HG02759 (cell line): Measurements from ENCODE around the gene PARD3B.

Experiments used
- ATAC-seq: cut with Tn5 transposase; IDR thresholded peaks from one replicate; pipeline ENCODE4 v1.9.1; 2021; ENCODE audit warnings: mild to moderate bottlenecking, moderate library complexity; ENCODE audit not compliant: unreplicated experiment

PARD3B gene

DNA sequence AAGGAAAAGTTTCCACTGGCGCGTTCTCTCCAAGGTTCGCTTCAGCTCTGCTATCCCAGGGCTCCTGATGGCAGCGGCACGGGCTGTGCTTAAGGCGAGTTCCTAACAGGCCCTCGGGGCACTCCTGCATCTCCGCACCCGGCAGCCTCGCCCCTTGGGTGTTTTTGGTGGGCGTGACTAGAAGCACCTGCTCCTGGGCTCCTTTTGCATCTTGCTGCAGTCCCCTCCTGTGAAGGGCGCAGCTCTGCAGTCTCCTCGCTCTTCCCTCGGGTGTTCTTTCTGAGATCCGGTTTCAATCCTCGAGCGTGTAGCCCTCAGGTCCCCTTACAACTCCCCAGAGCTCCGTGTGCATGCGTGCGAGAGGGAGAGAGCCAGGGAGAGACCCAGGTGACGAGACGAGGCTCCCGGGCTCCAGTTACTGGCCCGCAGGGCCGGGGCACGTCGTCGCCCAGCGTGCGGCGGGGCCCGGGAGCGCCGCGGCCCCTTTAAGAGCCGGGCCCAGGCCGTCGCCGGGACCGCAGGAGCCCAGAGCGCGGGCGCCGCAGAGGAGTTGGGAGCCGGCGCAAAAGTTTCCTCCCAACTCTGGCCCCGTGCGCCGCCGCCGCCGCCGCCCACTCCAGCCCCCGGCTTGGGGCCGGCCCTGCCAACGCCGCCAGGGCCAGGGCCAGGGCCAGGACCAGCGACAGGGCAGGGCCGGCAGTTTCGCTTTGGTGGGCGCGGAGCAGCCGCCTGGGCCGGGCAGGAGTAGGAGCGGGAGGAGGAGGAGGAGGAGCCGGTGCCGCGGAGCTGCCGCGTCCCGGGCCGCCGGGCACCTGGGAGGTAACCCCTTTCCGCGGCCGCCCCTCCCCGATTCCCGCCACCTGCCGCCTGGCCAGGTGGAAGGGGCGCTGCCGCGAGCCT is at the start of gene PARD3B:
PARD3B (plus strand) TSS at position 515 of the 900 bp plus-strand sequence. CDS start 525 bp downstream, outside the sequence.
- peak; percentile 80 for ATAC-seq

- no peak for ATAC-seq
Observed at GRCh38 chr2:204496779-204497178, 48.5 kb upstream of the PARD3B start.

- ATAC-seq = no peak
Observed at GRCh38 chr2:204497855-204498254, 47.4 kb upstream of the PARD3B start.

DNA sequence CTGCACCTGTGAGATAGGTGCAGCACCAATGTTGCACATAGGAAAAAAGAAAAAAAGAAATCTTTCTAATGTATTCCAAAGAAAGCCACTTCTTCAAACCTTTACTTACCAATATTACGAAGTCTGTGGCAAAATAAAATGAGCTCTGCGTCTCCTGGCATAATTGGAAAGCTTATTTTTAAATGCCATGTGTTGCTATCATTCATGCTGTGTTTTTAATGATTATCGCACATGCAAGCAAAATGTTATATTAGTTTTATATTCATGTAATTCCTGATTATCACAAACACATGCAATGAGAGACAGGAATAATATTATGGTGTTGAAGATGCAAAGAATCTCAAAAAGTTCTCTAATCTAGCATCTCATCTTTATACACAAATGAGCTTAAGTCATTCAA is 47.0 kb upstream of the PARD3B start:
- ATAC-seq = no peak

- ATAC-seq = no peak
Observed at GRCh38 chr2:204503869-204504268, 41.4 kb upstream of the PARD3B start.

GRCh38 chr2:204504594-204504993 is 40.7 kb upstream of the PARD3B start:
- ATAC-seq = no peak

- ATAC-seq = no peak
Observed at GRCh38 chr2:204505488-204505887, 39.8 kb upstream of the PARD3B start.

DNA sequence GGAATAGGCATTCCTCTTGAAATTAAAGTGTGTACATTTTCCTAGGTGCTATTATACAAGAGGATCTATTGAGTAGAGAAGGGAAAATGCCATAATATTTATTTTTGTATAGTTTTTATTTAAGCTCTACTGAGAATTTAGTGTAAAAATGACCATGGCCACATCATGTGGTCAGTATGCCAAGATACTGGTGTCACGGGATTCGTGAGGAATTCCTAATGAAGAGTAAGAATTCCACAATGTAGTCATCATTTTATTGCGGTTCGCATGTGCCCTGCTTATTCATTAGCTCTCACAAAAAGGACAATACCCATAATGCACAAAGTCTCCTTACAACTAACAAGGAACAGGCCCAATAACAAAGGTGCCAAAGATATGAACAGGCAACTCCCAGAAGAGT is 39.3 kb upstream of the PARD3B start:
- ATAC-seq = no peak

DNA sequence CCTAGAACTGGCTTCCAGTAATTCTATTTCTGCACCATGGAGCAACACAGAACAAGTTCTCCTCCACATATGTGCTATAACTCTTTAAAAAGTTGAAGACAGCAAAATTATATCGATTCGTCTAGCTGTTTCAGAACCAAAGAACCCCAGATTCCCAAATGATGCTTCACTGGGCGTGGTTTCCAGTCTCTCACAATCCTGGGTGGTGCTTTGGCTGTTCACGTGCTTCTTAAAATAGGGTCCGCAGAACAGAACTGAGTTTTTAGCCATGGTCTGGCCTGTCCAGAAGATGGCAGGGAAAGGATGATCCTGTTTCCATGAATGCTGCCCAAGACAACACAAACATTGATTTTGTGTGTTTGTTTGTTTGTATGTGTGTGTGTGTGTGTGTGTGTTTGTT is 37.6 kb upstream of the PARD3B start:
- no peak for ATAC-seq

DNA sequence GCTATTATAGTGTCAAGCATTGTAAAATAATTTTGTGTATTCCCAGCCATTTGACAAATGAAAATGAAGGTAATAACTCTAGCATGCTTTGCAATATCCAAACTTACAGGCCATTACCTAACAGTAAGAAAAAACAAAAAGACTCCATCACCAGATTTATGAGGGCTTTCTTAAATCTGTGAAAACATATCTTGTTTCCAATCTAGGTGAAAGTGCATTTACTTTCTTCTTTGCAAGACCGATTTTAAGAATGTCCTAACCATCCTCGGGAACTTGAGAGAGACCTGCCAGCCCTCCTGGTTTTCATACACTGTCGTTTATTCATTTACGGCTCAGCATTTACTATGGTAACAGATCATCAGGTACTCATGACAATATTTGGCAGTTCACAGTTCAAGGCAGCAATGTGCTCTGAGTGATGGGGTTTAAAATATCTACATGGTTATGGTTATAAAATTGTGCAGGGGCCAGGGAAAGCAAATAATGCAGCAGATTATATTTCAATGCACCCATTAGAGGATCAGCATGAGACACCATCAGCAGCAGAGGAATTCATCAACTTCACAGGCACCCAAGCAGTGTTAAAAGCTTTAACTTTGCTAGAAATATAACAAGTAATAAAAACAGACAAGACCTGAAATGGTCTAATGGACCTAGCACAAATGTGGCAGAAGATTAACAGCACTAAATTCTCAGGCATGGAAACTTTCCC is 34.4 kb upstream of the PARD3B start:
- no peak for ATAC-seq

GRCh38 chr2:204514439-204514838 is 30.8 kb upstream of the PARD3B start:
- no peak for ATAC-seq

DNA sequence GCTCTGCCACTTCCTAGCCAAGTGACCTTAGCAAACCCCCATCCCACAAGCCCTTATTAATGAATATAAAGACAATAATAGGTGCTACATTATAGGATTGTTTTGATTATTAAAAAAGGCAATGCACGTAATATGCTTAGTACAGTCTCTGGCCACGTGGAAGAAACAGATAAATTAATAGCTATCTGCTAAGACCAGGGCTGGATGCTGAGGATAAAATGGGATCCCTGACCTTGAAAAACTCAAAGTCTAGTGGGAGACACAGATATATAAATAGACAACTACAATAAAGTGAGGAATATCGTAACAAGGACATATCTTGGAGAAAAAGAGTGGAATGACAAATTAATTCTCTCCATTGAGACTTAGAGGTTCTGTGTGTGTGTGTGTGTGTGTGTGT is 29.9 kb upstream of the PARD3B start:
- no peak for ATAC-seq

DNA sequence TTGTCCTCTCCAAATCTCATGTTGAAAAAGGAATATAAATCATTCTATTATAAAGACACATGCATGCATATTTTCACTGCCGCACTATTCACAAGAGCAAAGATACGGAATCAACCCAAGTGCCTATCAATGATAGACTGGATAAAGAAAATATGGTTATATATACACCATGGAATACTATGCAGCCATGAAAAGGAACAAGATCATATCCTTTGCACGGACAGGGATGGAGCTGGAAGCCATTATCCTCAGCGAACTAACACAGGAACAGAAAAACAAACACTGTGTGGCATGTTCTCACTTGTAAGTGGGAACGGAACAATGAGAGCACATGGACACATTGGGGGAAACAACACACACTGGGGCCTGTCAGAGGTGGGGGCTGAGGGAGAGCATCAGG is 28.1 kb upstream of the PARD3B start:
- no peak for ATAC-seq

GRCh38 chr2:204529795-204530463 is 15.3 kb upstream of the PARD3B start:
- ATAC-seq = no peak

DNA sequence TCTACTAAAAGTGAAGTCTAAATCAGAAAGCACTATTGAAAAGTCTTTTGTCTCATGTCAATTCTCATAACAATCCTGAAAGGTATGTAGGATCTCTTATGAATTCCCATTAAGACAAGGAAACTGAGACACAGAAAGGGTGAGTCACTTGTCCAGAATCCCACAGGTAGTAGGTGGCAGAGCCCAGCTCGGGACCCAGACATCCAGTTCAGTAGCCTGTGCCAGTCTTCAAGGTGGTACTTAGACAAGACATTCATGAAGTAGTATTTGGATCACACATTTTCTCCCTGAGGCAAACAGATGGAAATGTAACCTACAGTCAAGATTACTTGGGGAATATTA is 14.8 kb upstream of the PARD3B start:
- ATAC-seq = no peak

- no peak for ATAC-seq
Observed at GRCh38 chr2:204533629-204534370, 11.5 kb upstream of the PARD3B start.

GRCh38 chr2:204535356-204535755 is 9.9 kb upstream of the PARD3B start:
- no peak for ATAC-seq

- ATAC-seq = no peak
Observed at GRCh38 chr2:204535764-204536163, 9.5 kb upstream of the PARD3B start.

- no peak for ATAC-seq
Observed at GRCh38 chr2:204538182-204539018, 6.9 kb upstream of the PARD3B start.

GRCh38 chr2:204539019-204539385 is 6.3 kb upstream of the PARD3B start:
- ATAC-seq = no peak
